ENCODE data around the gene SPATA17.

DNA sequence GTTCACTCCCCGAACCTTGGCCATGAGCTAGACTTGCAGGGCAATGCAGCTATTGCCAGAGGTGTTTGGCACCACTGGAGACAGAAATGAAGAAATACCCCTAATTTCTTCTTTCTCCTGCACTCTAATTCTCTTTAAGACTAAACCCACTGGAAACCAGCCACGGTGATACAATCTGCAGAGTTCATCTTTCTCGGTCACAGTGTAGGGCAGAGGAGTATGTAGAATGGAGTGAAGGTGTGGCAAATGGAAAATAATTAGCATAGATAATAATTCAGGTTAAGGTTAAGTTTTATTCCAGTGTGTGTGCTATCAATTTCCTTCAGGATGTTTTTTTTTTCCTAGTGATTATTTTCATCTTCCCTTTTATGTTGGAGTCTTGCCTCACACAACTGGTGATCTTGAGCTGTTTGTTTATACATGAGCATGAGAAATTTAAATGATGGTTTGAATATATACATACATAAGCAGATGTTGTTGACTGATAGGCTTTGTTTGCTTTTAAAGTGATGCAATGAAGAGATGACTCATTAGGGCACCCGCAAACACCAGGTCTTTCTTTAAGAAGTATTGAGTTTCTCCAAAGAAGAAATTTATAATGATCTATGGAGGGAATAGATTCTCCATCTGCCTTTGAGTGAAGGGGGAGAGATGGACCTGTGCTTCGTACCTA lies 81.9 kb downstream of the SPATA17 start:
- TF ChIP-seq RAD21 (CRISPR knock-in tag; IDR thresholded peaks at IDR 0.05) (no peak), KLF16 (CRISPR knock-in tag; IDR thresholded peaks at IDR 0.05) (no peak), TCF7L2 (IDR thresholded peaks at IDR 0.05; ENCODE audit: low read depth, low read length) (no peak)

Data from HepG2 (cell line).